Activated naive CD8-positive, alpha-beta T cell treated with anti-CD3 and anti-CD28 coated beads, Interleukin-2, amount 50 U/mL, for 16 hours (primary cell): Measurements from ENCODE around the gene RND2.
"Not testable (repeated sequence)": the region's sequence is repeated elsewhere in the genome, so short reads cannot be mapped to it uniquely, and the experiment has no call there.

Experiments used
- DNase-seq: peaks from one replicate; pipeline ENCODE4 v3.0.0-alpha.2; 2020; ENCODE audit warnings: low read depth, low spot score

RND2 gene, protein sequence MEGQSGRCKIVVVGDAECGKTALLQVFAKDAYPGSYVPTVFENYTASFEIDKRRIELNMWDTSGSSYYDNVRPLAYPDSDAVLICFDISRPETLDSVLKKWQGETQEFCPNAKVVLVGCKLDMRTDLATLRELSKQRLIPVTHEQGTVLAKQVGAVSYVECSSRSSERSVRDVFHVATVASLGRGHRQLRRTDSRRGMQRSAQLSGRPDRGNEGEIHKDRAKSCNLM

DNA sequence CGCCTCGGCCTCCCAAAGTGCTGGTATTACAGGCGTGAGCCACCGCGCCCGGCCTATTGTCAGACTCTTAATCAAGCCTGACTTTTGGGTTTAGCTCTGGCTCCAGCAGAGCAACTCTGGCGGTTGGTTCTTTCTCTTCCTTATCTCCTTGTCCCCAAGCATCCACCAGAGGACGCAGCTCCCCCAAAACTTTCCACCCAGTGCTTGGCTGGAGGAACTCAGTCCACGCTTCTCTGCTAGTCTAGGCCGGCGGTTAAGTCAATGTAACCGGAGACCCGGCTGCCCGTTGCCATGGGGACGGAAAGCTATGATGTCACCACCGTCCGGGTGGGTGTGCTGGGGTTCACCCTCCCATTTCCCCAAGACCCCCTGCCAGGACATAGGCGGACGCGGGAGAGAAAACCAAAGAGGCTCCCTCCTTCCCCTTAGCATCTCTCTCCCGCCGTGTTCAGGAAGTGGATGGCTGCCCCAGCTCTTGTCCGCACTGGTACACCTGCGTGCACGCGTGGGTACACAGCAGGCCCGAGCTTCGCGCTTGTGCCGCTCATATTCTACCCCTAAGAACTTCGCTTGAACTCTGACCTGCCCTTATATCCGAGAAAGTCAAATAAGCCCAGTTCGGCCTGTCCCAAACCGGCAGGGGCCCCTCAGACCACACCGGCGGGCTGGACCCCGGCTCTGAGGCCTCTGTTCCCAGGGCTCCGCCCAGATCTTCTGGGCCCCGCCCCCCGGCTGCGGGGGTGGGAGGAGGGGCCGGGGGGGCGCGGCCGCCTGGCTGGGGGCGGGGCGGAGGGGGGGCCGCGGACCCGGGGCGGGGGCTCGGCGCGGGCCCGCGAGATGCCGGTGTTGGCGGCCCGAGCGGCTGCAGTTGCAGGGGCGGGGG, at the start of gene RND2:
TSS of gene RND2 (plus strand) at position 825 of the 883 bp plus-strand sequence. CDS start 117 bp downstream, outside the sequence.
- DNase-seq: peak; percentile 63

DNA sequence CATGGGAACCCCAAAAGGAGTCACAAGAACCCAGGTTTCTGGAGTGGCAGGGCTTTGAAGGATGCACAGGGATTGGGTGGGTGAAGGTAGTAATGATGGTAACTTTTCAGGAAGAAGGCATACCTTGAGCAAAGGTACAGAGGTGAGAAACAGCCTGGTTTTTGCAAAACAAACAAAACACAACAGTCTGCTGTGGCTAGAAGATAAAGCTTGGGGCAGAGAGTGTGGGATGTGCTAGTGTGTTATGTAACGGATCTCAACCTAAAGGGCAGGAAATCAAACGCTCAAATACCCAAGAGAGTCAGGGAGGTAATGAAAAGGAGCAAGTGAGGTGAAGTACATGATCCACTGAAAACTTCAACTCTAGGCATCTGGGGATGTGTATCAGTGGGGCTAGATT, 49.8 kb upstream of the RND2 start:
- no peak for DNase-seq

GRCh38 chr17:42975701-42976100, 49.3 kb upstream of the RND2 start:
- not testable (repeated sequence) for DNase-seq

GRCh38 chr17:42979511-42980273, 45.3 kb upstream of the RND2 start, which contains the start of gene PTGES3L:
PTGES3L (minus strand) TSS chr17:42980080; CDS start chr17:42980053, 27 bp downstream.
- no peak for DNase-seq

GRCh38 chr17:42980274-42980765, 44.7 kb upstream of the RND2 start, which contains the start of gene RUNDC1:
RUNDC1 (plus strand) TSS chr17:42980565; CDS start chr17:42980577, 12 bp downstream.
- DNase-seq: peak; percentile 81

GRCh38 chr17:42980766-42981397, 44.1 kb upstream of the RND2 start:
- peak; percentile 25 for DNase-seq

- no peak for DNase-seq
These were observed 42.8 kb upstream of the RND2 start for GRCh38 chr17:42982266-42982665.

DNA sequence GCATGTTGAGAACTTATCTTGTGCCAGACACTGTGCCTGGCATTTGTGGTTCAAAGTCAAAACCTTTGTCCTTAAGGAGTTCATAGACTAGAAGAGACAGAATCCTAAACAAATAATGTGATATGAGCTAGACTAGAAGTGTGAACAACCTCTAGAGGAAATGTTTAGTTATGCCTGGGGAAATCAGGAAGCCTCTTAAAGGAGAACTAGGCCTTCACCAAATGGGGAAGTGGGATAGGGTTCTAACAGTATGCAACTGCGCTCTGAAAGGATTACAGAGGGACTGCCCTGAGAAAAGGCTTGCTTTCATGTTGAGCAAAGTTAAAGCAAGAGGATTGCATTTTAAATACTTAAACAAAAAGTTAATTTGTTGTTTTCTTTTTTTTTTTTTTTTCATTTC, 39.8 kb upstream of the RND2 start:
- DNase-seq: no peak

- no peak for DNase-seq
These were observed 35.9 kb upstream of the RND2 start for GRCh38 chr17:42989141-42989540.

DNA sequence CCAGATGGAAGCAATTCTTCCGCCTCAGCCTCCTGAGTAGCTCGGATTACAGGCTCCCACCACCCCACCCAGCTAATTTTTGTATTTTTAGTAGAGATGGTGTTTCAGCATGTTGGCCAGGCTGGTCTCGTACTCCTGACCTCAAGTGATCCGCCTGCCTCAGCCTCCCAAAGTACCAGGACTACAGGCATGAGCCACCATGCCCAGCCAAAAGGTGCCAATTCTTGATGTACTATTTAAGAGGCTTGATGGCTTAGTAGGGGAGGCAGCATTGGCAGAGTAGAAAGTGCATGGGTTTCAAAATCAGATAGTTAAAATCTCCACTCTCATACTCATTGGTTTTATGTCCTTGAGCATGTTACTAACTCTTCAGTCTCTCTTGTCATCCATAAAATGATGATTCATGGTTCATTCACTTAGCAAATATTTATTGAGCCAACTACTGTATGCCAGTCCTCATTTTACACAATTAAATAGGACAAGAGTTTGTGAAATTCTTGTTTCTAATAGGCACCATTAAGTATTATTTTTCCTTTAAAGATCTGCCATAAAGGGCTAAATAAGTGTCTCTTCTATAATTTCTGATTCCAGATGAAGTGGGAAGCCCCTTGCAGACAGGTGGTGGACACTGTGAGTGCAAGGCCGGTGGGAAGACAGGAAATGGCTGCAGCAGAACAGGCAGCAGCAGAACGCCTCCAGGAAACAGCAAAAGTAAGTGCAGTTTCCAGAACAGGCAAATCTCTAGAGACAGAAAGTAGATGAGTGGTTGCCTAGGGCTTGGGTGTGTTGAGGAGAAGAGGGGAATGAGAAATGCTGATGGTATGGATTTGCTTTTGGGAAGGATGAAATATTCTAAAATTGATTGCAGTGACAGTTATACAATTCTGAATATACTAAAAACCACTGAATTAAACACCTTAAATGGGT, 35.0 kb upstream of the RND2 start:
- no peak for DNase-seq

DNA sequence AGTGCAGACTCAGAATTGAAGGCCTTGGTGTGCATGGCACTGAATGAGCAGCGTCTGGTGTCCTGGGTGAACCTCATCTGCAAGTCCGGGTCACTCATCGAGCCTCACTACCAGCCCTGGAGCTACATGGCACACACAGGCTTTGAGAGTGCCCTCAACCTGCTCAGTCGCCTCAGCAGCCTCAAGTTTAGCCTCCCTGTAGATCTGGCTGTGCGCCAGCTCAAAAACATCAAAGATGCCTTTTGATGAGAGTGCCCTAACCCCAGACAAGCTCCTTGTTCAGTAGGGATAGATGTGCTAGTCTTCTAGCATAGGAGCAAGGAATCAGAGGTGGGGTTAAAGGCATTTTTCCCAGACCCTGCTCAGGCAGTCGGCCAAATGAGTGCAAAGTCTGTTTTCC, 33.6 kb upstream of the RND2 start:
- no peak for DNase-seq

GRCh38 chr17:42992872-42993271, 32.2 kb upstream of the RND2 start:
- DNase-seq: no peak

DNA sequence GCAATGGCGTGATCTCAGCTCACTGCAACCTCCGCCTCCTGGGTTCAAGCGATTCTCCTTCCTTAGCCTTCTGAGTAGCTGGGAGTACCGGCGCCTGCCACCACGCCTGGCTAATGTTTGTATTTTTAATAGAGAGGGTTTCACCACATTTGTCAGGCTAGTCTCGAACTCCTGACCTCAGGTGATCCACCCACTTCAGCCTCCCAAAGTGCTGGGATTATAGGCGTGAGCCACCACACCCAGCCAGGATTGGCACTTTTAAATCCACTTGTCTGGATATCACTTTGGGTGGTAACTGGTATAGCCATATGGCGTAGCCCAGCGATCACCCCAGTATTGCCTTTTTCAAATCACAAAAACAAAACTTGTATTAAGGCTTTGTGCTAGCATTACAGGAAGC, 31.1 kb upstream of the RND2 start:
- not testable (repeated sequence) for DNase-seq

DNA sequence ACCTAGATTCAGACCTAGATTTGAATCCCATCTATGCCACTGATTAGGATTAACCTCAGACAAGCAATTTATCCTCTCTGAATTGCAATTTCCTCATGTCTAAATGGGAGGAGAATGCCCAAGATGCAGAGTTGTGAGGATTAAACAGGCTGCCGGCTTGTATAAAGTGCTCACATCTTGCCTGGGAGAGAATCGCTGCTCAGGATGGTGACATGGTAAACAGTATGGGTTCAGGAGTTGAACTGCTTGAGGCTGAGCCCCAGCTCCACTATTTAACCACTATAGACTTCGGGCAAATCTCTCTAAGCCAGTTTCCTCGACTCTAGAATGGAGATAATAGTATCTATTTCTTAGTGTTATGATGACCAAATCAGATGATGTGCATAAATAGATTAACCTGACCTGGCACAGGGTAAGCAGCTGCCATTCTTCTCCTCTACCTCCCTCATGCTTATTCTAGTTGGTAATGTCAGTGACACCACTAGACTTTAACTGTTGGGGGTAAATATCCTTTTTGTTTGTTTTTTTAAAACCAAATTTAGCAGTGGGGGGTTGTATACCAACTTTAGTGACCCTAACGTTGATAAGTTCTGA, 27.5 kb upstream of the RND2 start:
- DNase-seq: no peak

GRCh38 chr17:42997984-42998938, 26.8 kb upstream of the RND2 start, which contains the start of gene RPL27:
RPL27 (plus strand) TSS chr17:42998419; CDS start chr17:42998751, 332 bp downstream.
- DNase-seq: peak; percentile 94

GRCh38 chr17:42999003-42999525, 26.0 kb upstream of the RND2 start:
- DNase-seq: no peak

DNA sequence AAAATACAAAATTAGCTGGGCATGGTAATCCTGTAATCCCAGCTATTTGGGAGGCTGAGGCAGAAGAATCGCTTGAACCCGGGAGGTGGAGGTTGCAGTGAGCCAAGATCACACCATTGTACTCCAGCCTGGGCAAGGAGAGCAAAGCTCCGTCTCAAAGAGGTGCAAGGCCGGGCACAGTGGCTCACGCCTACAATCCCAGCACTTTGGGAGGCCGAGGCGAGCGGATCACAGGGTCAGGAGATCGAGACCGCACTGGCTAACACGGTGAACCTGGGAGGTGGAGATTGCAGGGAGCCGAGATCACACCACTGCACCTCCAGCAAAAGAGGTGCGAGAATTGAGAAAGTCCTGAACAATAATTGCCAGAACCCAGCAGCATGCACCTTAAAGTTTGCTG, 24.1 kb upstream of the RND2 start:
- DNase-seq: not testable (repeated sequence)

- no peak for DNase-seq
These were observed 21.4 kb upstream of the RND2 start for GRCh38 chr17:43003542-43004172.
